HCT116 (cell line): ENCODE measurements around the gene ITPKB. TPM values are rescaled to one million over a fixed set of nuclear protein-coding genes. Genes with fewer than 3 reads are reported as not detected.
"Not testable (repeated sequence)": the region's sequence is repeated elsewhere in the genome, so short reads cannot be mapped to it uniquely, and the experiment has no call there.

Experiments used
- ATAC-seq: fragments of 200-7000 bp; cut with Tn5 transposase; 2 replicates; pipeline ENCODE4 v1.9.1; 2020; ENCODE audit warnings: mild to moderate bottlenecking, moderate library complexity
- BruUV-seq: library from RNA; stranded (reverse); fragments of 400-500 nt; replicated peaks from 2 replicates; lab custom pipeline; 2021; lab: Mats Ljungman, UMichigan
- CTCF ChIA-PET: fragments of 300-600 bp; sonication (Branson Sonifier 250); formaldehyde crosslinking; loops from one replicate; lab custom pipeline; 2021; ENCODE audit warnings: antibody characterized with exemption; lab: Charles Lee
- POLR2A ChIA-PET: fragments of 300-600, 350-600 bp; sonication (Branson Sonifier 250); formaldehyde crosslinking; loops from one replicate; lab custom pipeline; 2021; ENCODE audit warnings: antibody characterized with exemption; lab: Charles Lee
- RAD21 ChIA-PET, 2 experiments: fragments of 300-600 bp; sonication (Branson Sonifier 250); formaldehyde crosslinking; loops; one replicate each; lab custom pipeline; 2023; ENCODE audit warnings: low total read pairs in 2 of 2; ENCODE audit not compliant: uncharacterized antibody in 2 of 2, unreplicated experiment in 2 of 2, low non-redundant PET in 1 of 2; lab: Charles Lee
- DNase-seq: peaks from one replicate; pipeline ENCODE4 v3.0.0-alpha.2; 2010; ENCODE audit warnings: low read depth, low spot score
- H2AFZ ChIP-seq: fragments of 200-600 bp; shearing (Covaris generic), sonication (generic); 2 replicates; pipeline ENCODE4 v1.6.1; 2017; ENCODE audit warnings: low read depth, mixed run types, mixed read lengths, antibody characterized with exemption, low read length; ENCODE audit not compliant: poor library complexity, severe bottlenecking
- H3K27ac ChIP-seq: 2 replicates; pipeline ENCODE4 v1.5.1; 2012; ENCODE audit warnings: low read depth, low read length
- H3K27me3 ChIP-seq: fragments of 200-600 bp; sonication (generic); 2 replicates; pipeline ENCODE4 v1.6.1; 2016; ENCODE audit warnings: mixed run types, low read length, mixed read lengths; ENCODE audit not compliant: insufficient read depth
- H3K36me3 ChIP-seq, 2 experiments: fragments of 200-500 bp in 1 of 2; fragments of 200-600 bp in 1 of 2; sonication (Bioruptor generic) in 1 of 2; sonication (generic) in 1 of 2; 2 replicates each; pipeline versions ENCODE4 v1.5.1 to v1.6.1; 2014 to 2016; ENCODE audit warnings: low read length in 2 of 2, inconsistent platforms in 1 of 2, mixed read lengths in 1 of 2, mixed run types in 1 of 2; ENCODE audit not compliant: insufficient read depth in 2 of 2, control insufficient read depth in 1 of 2
- H3K4me1 ChIP-seq, 2 experiments: fragments of 200-600 bp in 1 of 2; sonication (generic) in 1 of 2; 2 replicates each; pipeline versions ENCODE4 v1.5.1 to v1.6.1; 2012 to 2017; ENCODE audit warnings: low read length in 2 of 2, inconsistent platforms in 1 of 2, mild to moderate bottlenecking in 1 of 2, mixed read lengths in 1 of 2, mixed run types in 1 of 2, moderate library complexity in 1 of 2; ENCODE audit not compliant: insufficient read depth in 2 of 2, control insufficient read depth in 1 of 2
- H3K4me2 ChIP-seq: fragments of 200-600 bp; sonication (generic); 2 replicates; pipeline ENCODE4 v1.6.1; 2017; ENCODE audit warnings: mixed run types, low read length, mixed read lengths
- H3K4me3 ChIP-seq, 2 experiments: fragments of 200-600 bp in 1 of 2; sonication (generic) in 1 of 2; replicated peaks in 1 of 2; 2 replicates each; pipeline ENCODE4 v1.5.1; 2011 to 2016; ENCODE audit warnings: low read length in 2 of 2, control low read depth in 1 of 2, low read depth in 1 of 2, mild to moderate bottlenecking in 1 of 2, mixed read lengths in 1 of 2, mixed run types in 1 of 2
- H3K79me2 ChIP-seq: fragments of 200-600 bp; sonication (generic); 2 replicates; pipeline ENCODE4 v1.6.1; 2017; ENCODE audit warnings: mild to moderate bottlenecking, mixed run types, low read length, moderate library complexity, mixed read lengths; ENCODE audit not compliant: insufficient read depth
- H3K9ac ChIP-seq: fragments of 200-600 bp; sonication (generic); 2 replicates; pipeline ENCODE4 v1.6.1; 2016; ENCODE audit warnings: low read length, mixed read lengths
- H3K9me2 ChIP-seq: fragments of 200-600 bp; sonication (generic), shearing (Covaris generic); 2 replicates; pipeline ENCODE4 v1.6.1; 2017; ENCODE audit warnings: mixed run types, mild to moderate bottlenecking, moderate library complexity; ENCODE audit not compliant: insufficient read depth
- H3K9me3 ChIP-seq, 2 experiments: fragments of 200-500 bp in 1 of 2; fragments of 200-600 bp in 1 of 2; sonication (Bioruptor generic) in 1 of 2; sonication (generic) in 1 of 2; 2 replicates each; pipeline ENCODE4 v1.6.1; 2014 to 2017; ENCODE audit warnings: low read length in 2 of 2, mixed read lengths in 2 of 2, inconsistent platforms in 1 of 2, low read depth in 1 of 2, mild to moderate bottlenecking in 1 of 2, mixed run types in 1 of 2, moderate library complexity in 1 of 2; ENCODE audit not compliant: control insufficient read depth in 1 of 2, insufficient read depth in 1 of 2
- H4K20me1 ChIP-seq: fragments of 200-600 bp; sonication (generic), shearing (Covaris generic); 2 replicates; pipeline ENCODE4 v1.6.1; 2017; ENCODE audit warnings: mixed run types, mild to moderate bottlenecking, moderate library complexity; ENCODE audit not compliant: insufficient read depth
- ATF3 ChIP-seq: IDR thresholded peaks from 2 replicates; pipeline ENCODE4 v1.6.1; 2012
- CEBPB ChIP-seq: IDR thresholded peaks from 2 replicates; pipeline ENCODE4 v1.6.1; 2012; ENCODE audit warnings: low read depth
- CTCF ChIP-seq, 3 experiments: fragments of 200-600 bp in 1 of 3; sonication (generic) in 1 of 3; IDR thresholded peaks in 2 of 3; conservative IDR thresholded peaks in 1 of 3; 2 replicates each; pipeline ENCODE4 v1.5.1; 2012 to 2017; ENCODE audit warnings: low read depth in 2 of 3, low read length in 2 of 3, antibody characterized with exemption in 1 of 3, borderline replicate concordance in 1 of 3, control low read depth in 1 of 3, mild to moderate bottlenecking in 1 of 3, mixed read lengths in 1 of 3, mixed run types in 1 of 3, moderate library complexity in 1 of 3; ENCODE audit not compliant: insufficient read depth in 1 of 3
- EGR1 ChIP-seq: IDR thresholded peaks from 2 replicates; pipeline ENCODE4 v1.6.1; 2012; ENCODE audit warnings: low read depth
- ELF1 ChIP-seq: IDR thresholded peaks from 2 replicates; pipeline ENCODE4 v1.6.1; 2012; ENCODE audit warnings: low read depth, borderline replicate concordance
- EZH2 ChIP-seq: fragments of 200-600 bp; sonication (generic); IDR thresholded peaks from 2 replicates; pipeline ENCODE4 v1.6.1; 2017; ENCODE audit warnings: antibody characterized with exemption, mixed run types
- EZH2phosphoT487 ChIP-seq: fragments of 200-600 bp; IDR thresholded peaks from 2 replicates; pipeline ENCODE4 v1.6.1; 2018; ENCODE audit warnings: antibody characterized with exemption, borderline replicate concordance
- POLR2A ChIP-seq: IDR thresholded peaks from 2 replicates; pipeline ENCODE4 v1.7.0; 2011; ENCODE audit warnings: borderline replicate concordance; ENCODE audit not compliant: insufficient read depth, insufficient read length; ENCODE audit errors: extremely low read depth
- POLR2AphosphoS5 ChIP-seq: IDR thresholded peaks from 2 replicates; pipeline ENCODE4 v1.6.1; 2011; ENCODE audit warnings: mild to moderate bottlenecking, low read depth, low read length, moderate library complexity
- SIN3A ChIP-seq: IDR thresholded peaks from 2 replicates; pipeline ENCODE4 v1.6.1; 2012; ENCODE audit warnings: low read depth
- SP1 ChIP-seq: IDR thresholded peaks from 2 replicates; pipeline ENCODE4 v1.6.1; 2012; ENCODE audit warnings: low read depth
- SRF ChIP-seq: IDR thresholded peaks from 2 replicates; pipeline ENCODE4 v1.6.1; 2012; ENCODE audit warnings: low read depth
- ZBTB33 ChIP-seq: IDR thresholded peaks from 2 replicates; pipeline ENCODE4 v1.6.1; 2011; ENCODE audit warnings: mild to moderate bottlenecking, low read length, moderate library complexity; ENCODE audit not compliant: insufficient replicate concordance; ENCODE audit errors: extremely low read depth
- ZNF274 ChIP-seq: fragments of 200-500 bp; sonication (Bioruptor generic); IDR thresholded peaks from 2 replicates; pipeline ENCODE4 v1.6.1; 2014; ENCODE audit warnings: mild to moderate bottlenecking, low read depth, low read length, inconsistent platforms
- intact Hi-C: fragments of 100-400 bp; cut with micrococcal nuclease; formaldehyde crosslinking; loops from 2 replicates; pipeline ENCODE4 v1.10.0; 2022
- total RNA-seq: library from RNA; stranded (reverse); gene quantifications from one replicate; pipeline ENCODE4 v1.2.1, GENCODE V29; 2021; ENCODE audit not compliant: unreplicated experiment

ITPKB gene
- total RNA-seq, 1 experiment from 2014 or later = 4.4 TPM

- H3K36me3 ChIP-seq, POLR2A ChIA-PET, H3K9me3 ChIP-seq, H3K9ac ChIP-seq, DNase-seq, BruUV-seq, H3K27ac ChIP-seq, RAD21 ChIA-PET, H3K4me2 ChIP-seq, H3K27me3 ChIP-seq, intact Hi-C loops, ATAC-seq, H3K9me2 ChIP-seq, H3K79me2 ChIP-seq, H3K4me3 ChIP-seq, CTCF ChIA-PET, H2AFZ ChIP-seq, H4K20me1 ChIP-seq: not testable (repeated sequence)
- H3K4me1 ChIP-seq = peaks cover 31 to 32% of the 10 kb centered on the region in 2 experiments
Measured at GRCh38 chr1:226720574-226720973, 18.5 kb downstream of the ITPKB start.

- TF ChIP-seq ZNF274 (no peak), CTCF (IDR thresholded peaks at IDR 0.05 in 2 of 3, conservative IDR thresholded peaks at IDR 0.05 in 1 of 3; ENCODE audit: borderline replicate concordance in 1 of 3, insufficient read depth in 1 of 3, low read depth in 2 of 3, low read length in 2 of 3) (no peak), EGR1 (no peak), POLR2A (no peak), ATF3 (no peak), EZH2 (no peak), POLR2AphosphoS5 (no peak), ELF1 (no peak), SP1 (no peak), SRF (no peak), ZBTB33 (no peak), CEBPB (no peak), SIN3A (no peak), EZH2phosphoT487 (no peak)
- TF ChIP-seq, all 23 proteins: peak for 0
- Histone ChIP-seq H3K79me2 (no peaks in the 10 kb centered on the region), H4K20me1 (no peaks in the 10 kb centered on the region), H3K9me2 (no peaks in the 10 kb centered on the region), H3K9ac (no peak overlapping the region), H3K27me3 (no peaks in the 10 kb centered on the region), H3K27ac (no peak overlapping the region), H2AFZ (no peak overlapping the region), H3K9me3 (no peaks in the 10 kb centered on the region), H3K4me1 (peaks cover 30 to 32% of the 10 kb centered on the region in 2 experiments), H3K4me2 (no peak overlapping the region), H3K4me3 (no peak overlapping the region), H3K36me3 (no peaks in the 10 kb centered on the region)
- intact Hi-C loops = no loop called here
- RAD21 ChIA-PET = no interaction called here
- DNase-seq (no peak), ATAC-seq (no peak)
- POLR2A ChIA-PET = no interaction called here
- no TSS peak for BruUV-seq
- CTCF ChIA-PET = no interaction called here
Measured at GRCh38 chr1:226719596-226720387, 19.3 kb downstream of the ITPKB start.
